Measurements from ENCODE around the gene BCAS1.

Gene BCAS1

GRCh38 chr20:54070187-54070987 is at the start of gene BCAS1:
Gene BCAS1, minus strand, starts transcription at chr20:54070594. Its CDS starts 11,876 bp downstream, at chr20:54058718.
- DNase-seq = no peak

GRCh38 chr20:54119744-54120143 is 49.4 kb upstream of the BCAS1 start:
- DNase-seq = no peak

- no peak for DNase-seq
Observed at GRCh38 chr20:54118220-54119001, 48.0 kb upstream of the BCAS1 start.

- no peak for DNase-seq
Observed at GRCh38 chr20:54116550-54117235, 46.3 kb upstream of the BCAS1 start.

- no peak for DNase-seq
Observed at GRCh38 chr20:54115172-54115854, 44.9 kb upstream of the BCAS1 start.

- no peak for DNase-seq
Observed at GRCh38 chr20:54114109-54114508, 43.7 kb upstream of the BCAS1 start.

GRCh38 chr20:54113566-54113965 is 43.2 kb upstream of the BCAS1 start:
- DNase-seq = no peak

GRCh38 chr20:54112221-54112884 is 42.0 kb upstream of the BCAS1 start:
- DNase-seq = no peak

GRCh38 chr20:54111460-54111859 is 41.1 kb upstream of the BCAS1 start:
- no peak for DNase-seq

- DNase-seq = no peak
Observed at GRCh38 chr20:54110457-54110856, 40.1 kb upstream of the BCAS1 start.

- no peak for DNase-seq
Observed at GRCh38 chr20:54110041-54110440, 39.6 kb upstream of the BCAS1 start.

- no peak for DNase-seq
Observed at GRCh38 chr20:54108817-54109216, 38.4 kb upstream of the BCAS1 start.

GRCh38 chr20:54108326-54108642 is 37.9 kb upstream of the BCAS1 start:
- peak; percentile 72 for DNase-seq

GRCh38 chr20:54107600-54108325 is 37.4 kb upstream of the BCAS1 start:
- DNase-seq = no peak

- no peak for DNase-seq
Observed at GRCh38 chr20:54107181-54107580, 36.8 kb upstream of the BCAS1 start.

- DNase-seq = no peak
Observed at GRCh38 chr20:54106162-54106561, 35.8 kb upstream of the BCAS1 start.

GRCh38 chr20:54105653-54106052 is 35.3 kb upstream of the BCAS1 start:
- no peak for DNase-seq

GRCh38 chr20:54104781-54105180 is 34.4 kb upstream of the BCAS1 start:
- no peak for DNase-seq

GRCh38 chr20:54103762-54104600 is 33.6 kb upstream of the BCAS1 start:
- no peak for DNase-seq

GRCh38 chr20:54103067-54103761 is 32.8 kb upstream of the BCAS1 start:
- DNase-seq = peak; percentile 77
